Endothelial cell of umbilical vein (primary cell): ENCODE measurements around the gene SCGN. TPM values are rescaled to one million over a fixed set of nuclear protein-coding genes. Genes with fewer than 3 reads are reported as not detected.

ENCODE experiments used
- BruUV-seq: library from RNA; stranded (reverse); fragments of 400-500 nt; replicated peaks from 2 replicates; lab custom pipeline; 2021; lab: Mats Ljungman, UMichigan
- CTCF ChIA-PET: fragments of 300-600, 350-600 bp; sonication (Branson Sonifier 250); formaldehyde crosslinking; loops from one replicate; lab custom pipeline; 2021; ENCODE audit warnings: antibody characterized with exemption, inconsistent platforms; lab: Charles Lee
- POLR2A ChIA-PET: fragments of 300-600, 350-600 bp; sonication (Branson Sonifier 250); formaldehyde crosslinking; loops from one replicate; lab custom pipeline; 2021; ENCODE audit warnings: antibody characterized with exemption, inconsistent platforms; lab: Charles Lee
- DNase-seq: peaks from one replicate; pipeline ENCODE4 v3.0.0-alpha.2; 2011; ENCODE audit warnings: low read depth, low spot score
- FAIRE-seq: peaks from 2 replicates; lab custom pipeline; 2011; peaks lifted over from hg19 to GRCh38; lab: Jason Lieb, UNC
- H2AFZ ChIP-seq: 2 replicates; pipeline ENCODE4 v1.6.0; 2012; ENCODE audit warnings: low read depth, low read length, control low read depth, inconsistent platforms
- H3K27ac ChIP-seq: 2 replicates; pipeline ENCODE4 v1.5.1; 2011; ENCODE audit warnings: low read depth, mild to moderate bottlenecking, control low read depth, low read length, moderate library complexity; ENCODE audit not compliant: insufficient read depth
- H3K27me3 ChIP-seq, 2 experiments: 2 replicates each; pipeline versions ENCODE4 v1.6.0 to v1.6.1; 2011; ENCODE audit warnings: low read length in 2 of 2, mixed read lengths in 1 of 2; ENCODE audit not compliant: control insufficient read depth in 2 of 2, insufficient read depth in 2 of 2
- H3K36me3 ChIP-seq, 2 experiments: 2 replicates in 1 of 2; 3 replicates in 1 of 2; pipeline ENCODE4 v1.5.1; 2011; ENCODE audit warnings: low read length in 2 of 2, mild to moderate bottlenecking in 1 of 2, moderate library complexity in 1 of 2; ENCODE audit not compliant: control insufficient read depth in 2 of 2, insufficient read depth in 2 of 2; ENCODE audit errors: extremely low read depth in 1 of 2
- H3K4me1 ChIP-seq: 3 replicates; pipeline ENCODE4 v1.5.1; 2011; ENCODE audit warnings: mild to moderate bottlenecking, low read length; ENCODE audit not compliant: control insufficient read depth, insufficient read depth; ENCODE audit errors: extremely low read depth
- H3K4me2 ChIP-seq: 2 replicates; pipeline ENCODE4 v1.6.1; 2011; ENCODE audit warnings: low read length, control low read depth, mixed read lengths; ENCODE audit not compliant: insufficient read depth
- H3K4me3 ChIP-seq, 3 experiments: fragments of 200-600 bp in 1 of 3; sonication (generic), shearing (Covaris generic) in 1 of 3; replicated peaks in 1 of 3; 2 replicates each; pipeline ENCODE4 v1.5.1; 2011 to 2016; ENCODE audit warnings: control low read depth in 3 of 3, low read length in 3 of 3, mild to moderate bottlenecking in 2 of 3, inconsistent platforms in 1 of 3, low read depth in 1 of 3, moderate library complexity in 1 of 3; ENCODE audit not compliant: insufficient read depth in 1 of 3
- H3K79me2 ChIP-seq: 2 replicates; pipeline ENCODE4 v1.6.0; 2012; ENCODE audit warnings: low read length, inconsistent platforms; ENCODE audit not compliant: control insufficient read depth, insufficient read depth
- H3K9ac ChIP-seq: replicated peaks from 2 replicates; pipeline ENCODE3; 2011; ENCODE audit warnings: low read length, control low read depth; ENCODE audit not compliant: insufficient read depth; ENCODE audit errors: extremely low read depth
- H3K9me1 ChIP-seq: replicated peaks from 3 replicates; pipeline ENCODE4 v1.6.0; 2011; ENCODE audit warnings: mild to moderate bottlenecking, low read length; ENCODE audit not compliant: control insufficient read depth, insufficient read depth; ENCODE audit errors: extremely low read depth
- H3K9me3 ChIP-seq: replicated peaks from 2 replicates; pipeline ENCODE4 v1.5.1; 2012; ENCODE audit warnings: low read length, inconsistent platforms; ENCODE audit not compliant: control insufficient read depth, insufficient read depth
- H4K20me1 ChIP-seq: replicated peaks from 2 replicates; pipeline ENCODE3; 2011; ENCODE audit warnings: mild to moderate bottlenecking, low read length; ENCODE audit not compliant: control insufficient read depth, insufficient read depth; ENCODE audit errors: extremely low read depth
- CTCF ChIP-seq, 2 donors: IDR thresholded peaks; 1 replicate in 1 of 2; 2 replicates in 1 of 2; pipeline ENCODE4 v1.5.1; 2011; ENCODE audit warnings: low read length in 2 of 2, mild to moderate bottlenecking in 2 of 2, moderate library complexity in 2 of 2, control low read depth in 1 of 2, inconsistent platforms in 1 of 2, low read depth in 1 of 2; ENCODE audit not compliant: insufficient read depth in 1 of 2; ENCODE audit errors: extremely low read depth in 1 of 2
- EZH2 ChIP-seq: IDR thresholded peaks from 2 replicates; pipeline ENCODE4 v1.6.1; 2012; ENCODE audit warnings: borderline replicate concordance, low read depth, mild to moderate bottlenecking, moderate library complexity, low read length, inconsistent platforms; ENCODE audit not compliant: severe bottlenecking
- FOS ChIP-seq: IDR thresholded peaks from 2 replicates; pipeline ENCODE4 v1.6.1; 2011; ENCODE audit warnings: mild to moderate bottlenecking, low read length, moderate library complexity, borderline replicate concordance; ENCODE audit not compliant: insufficient read depth
- GATA2 ChIP-seq: IDR thresholded peaks from 2 replicates; pipeline ENCODE4 v1.7.0; 2011; ENCODE audit warnings: low read depth, mild to moderate bottlenecking, moderate library complexity, mixed read lengths, low read length; ENCODE audit not compliant: insufficient read length, insufficient read depth
- JUN ChIP-seq: IDR thresholded peaks from 2 replicates; pipeline ENCODE4 v1.6.1; 2011; ENCODE audit warnings: borderline replicate concordance, low read depth; ENCODE audit not compliant: insufficient read length, insufficient read depth
- MAX ChIP-seq: IDR thresholded peaks from 2 replicates; pipeline ENCODE4 v1.6.1; 2011; ENCODE audit not compliant: insufficient read depth, insufficient read length
- MYC ChIP-seq: IDR thresholded peaks from one replicate; pipeline ENCODE4 v1.6.1; 2011; ENCODE audit warnings: mild to moderate bottlenecking, low read depth, low read length
- POLR2A ChIP-seq: IDR thresholded peaks from 2 replicates; pipeline ENCODE4 v1.6.1; 2012; ENCODE audit warnings: low read depth, mild to moderate bottlenecking, control low read depth, low read length
- POLR2AphosphoS5 ChIP-seq: IDR thresholded peaks from 2 replicates; pipeline ENCODE4 v1.6.1; 2012; ENCODE audit warnings: low read depth, mild to moderate bottlenecking, control low read depth, low read length, moderate library complexity; ENCODE audit not compliant: insufficient read depth
- dilution Hi-C: fragments of 300-500 bp; cut with MboI; formaldehyde crosslinking; loops from one replicate; pipeline ENCODE4 v1.15.0; 2019; ENCODE audit warnings: low sequenced_read_pairs; ENCODE audit not compliant: extremely low pct_ligation_motif_present
- intact Hi-C: fragments of 100-400 bp; cut with micrococcal nuclease; formaldehyde crosslinking; loops from one replicate; pipeline ENCODE4 v1.10.0; 2022
- polyA plus RNA-seq, 4 experiments: library from polyadenylated mRNA; depleted of rRNA in 3 of 4; stranded (reverse) in 3 of 4; unstranded in 1 of 4; fragments of >200 nt; gene quantifications; 2 replicates each; pipeline versions ENCODE4 v1.2.1 to v1.2.3, GENCODE V29; 2011 to 2012; ENCODE audit warnings: missing spikeins in 1 of 4
- total RNA-seq: library from RNA; stranded (reverse); gene quantifications from 2 replicates; pipeline ENCODE4 v1.2.3, GENCODE V29; 2021

SCGN gene
- total and polyA plus RNA-seq, 2 donors (not counting 3 experiments of a cell fraction or from before 2014, with no cell fraction given) = not detected

GRCh38 chr6:25675167-25675566 lies 23.2 kb downstream of the SCGN start:
- BruUV-seq = no TSS peak
- CTCF ChIA-PET = no interaction called here

GRCh38 chr6:25676775-25677174 lies 24.8 kb downstream of the SCGN start:
- intact Hi-C loops = no loop called here
- Histone ChIP-seq H3K27me3 (no peaks in the 10 kb centered on the region), H3K4me2 (no peak overlapping the region), H3K9me3 (no peaks in the 10 kb centered on the region), H3K4me1 (no peaks in the 10 kb centered on the region), H3K4me3 (no peak overlapping the region), H3K9me1 (no peaks in the 10 kb centered on the region), H3K36me3 (no peaks in the 10 kb centered on the region), H3K9ac (no peak overlapping the region), H3K79me2 (no peaks in the 10 kb centered on the region), H3K27ac (no peak overlapping the region), H2AFZ (no peak overlapping the region), H4K20me1 (no peaks in the 10 kb centered on the region)
- DNase-seq (no peak), FAIRE-seq (no peak)
- TF ChIP-seq CTCF (IDR thresholded peaks at IDR 0.05; ENCODE audit: extremely low read depth in 1 of 2, insufficient read depth in 1 of 2, low read depth in 1 of 2, low read length in 2 of 2) (no peak), FOS (no peak), MYC (no peak), GATA2 (no peak), EZH2 (no peak), MAX (no peak), POLR2AphosphoS5 (no peak), POLR2A (no peak), JUN (no peak)
- dilution Hi-C loops = no loop called here
- ChIA-PET POLR2A (no interaction called here), CTCF (no interaction called here)
- BruUV-seq = no TSS peak

More at GRCh38 chr6:25675167-25675566, 23.2 kb downstream of the SCGN start:
- DNase-seq = no peak
- Histone ChIP-seq H3K79me2 (no peaks in the 10 kb centered on the region), H2AFZ (no peak overlapping the region), H4K20me1 (no peaks in the 10 kb centered on the region), H3K9me1 (no peaks in the 10 kb centered on the region), H3K4me1 (no peaks in the 10 kb centered on the region), H3K4me3 (no peak overlapping the region), H3K9me3 (no peaks in the 10 kb centered on the region), H3K27me3 (no peaks in the 10 kb centered on the region), H3K4me2 (no peak overlapping the region), H3K27ac (no peak overlapping the region), H3K9ac (no peak overlapping the region), H3K36me3 (no peaks in the 10 kb centered on the region)
- intact Hi-C loops = no loop called here
- no peak for FAIRE-seq
- dilution Hi-C loops = no loop called here
- TF ChIP-seq EZH2 (no peak), CTCF (IDR thresholded peaks at IDR 0.05; ENCODE audit: extremely low read depth in 1 of 2, insufficient read depth in 1 of 2, low read depth in 1 of 2, low read length in 2 of 2) (no peak)
- POLR2A ChIA-PET = no interaction called here
